Thymus (tissue), 14 donors: ENCODE data around the gene SLC16A7. TPM values are rescaled to one million over a fixed set of nuclear protein-coding genes. Genes with fewer than 3 reads are reported as not detected.
A peak's percentile ranks its signal among the peaks of the same experiment; 100 is the strongest.

Source experiments
- DNase-seq, 9 donors: peaks; one replicate each; pipeline ENCODE4 v3.0.0-alpha.2; 2013; ENCODE audit warnings: low spot score in 9 of 9, low read depth in 6 of 9, missing footprints in 1 of 9
- H3K27ac ChIP-seq, 2 donors: one replicate each; pipeline ENCODE4 v1.5.1; 2013; ENCODE audit warnings: control low read depth in 1 of 2, low read depth in 1 of 2, low read length in 1 of 2, mild to moderate bottlenecking in 1 of 2, moderate library complexity in 1 of 2
- H3K27me3 ChIP-seq, 2 donors: one replicate each; pipeline ENCODE4 v1.5.1; 2013; ENCODE audit warnings: low read length in 1 of 2; ENCODE audit not compliant: control insufficient read depth in 2 of 2, insufficient read depth in 1 of 2
- H3K36me3 ChIP-seq, 2 donors: one replicate each; pipeline ENCODE4 v1.5.1; 2013; ENCODE audit warnings: low read length in 1 of 2, mild to moderate bottlenecking in 1 of 2, moderate library complexity in 1 of 2; ENCODE audit not compliant: control insufficient read depth in 2 of 2, insufficient read depth in 2 of 2
- H3K4me1 ChIP-seq, 2 donors: one replicate each; pipeline ENCODE4 v1.5.1; 2013; ENCODE audit warnings: low read length in 2 of 2; ENCODE audit not compliant: control insufficient read depth in 2 of 2, insufficient read depth in 2 of 2
- H3K4me3 ChIP-seq, 2 donors: one replicate each; pipeline ENCODE4 v1.5.1; 2013; ENCODE audit warnings: low read length in 2 of 2, control low read depth in 1 of 2, mild to moderate bottlenecking in 1 of 2
- H3K9me3 ChIP-seq, 2 donors: one replicate each; pipeline ENCODE4 v1.5.1; 2013; ENCODE audit warnings: low read length in 1 of 2, mild to moderate bottlenecking in 1 of 2; ENCODE audit not compliant: control insufficient read depth in 2 of 2, insufficient read depth in 1 of 2
- WGBS: extraction: QIAGEN DNeasy Blood & Tissue Kit; methylation state at CpG from one replicate; pipeline ENCODE4 v1.1.7; 2013; 5-methylcytosine and 5-hydroxymethylcytosine counted together
- long read RNA-seq, 10 donors: transcript quantifications; one replicate each; lab custom pipeline, GENCODE V29; 2026
- polyA plus RNA-seq: library from polyadenylated mRNA; stranded (reverse); fragments of 200-250 nt; gene quantifications from one replicate; pipeline ENCODE4 v1.2.3, GENCODE V29; 2013
- total RNA-seq: library from RNA; stranded (reverse); fragments of 120-200 nt; gene quantifications from one replicate; pipeline ENCODE4 v1.2.4, GENCODE V29; 2013
- donor health status: healthy.

SLC16A7 gene, protein sequence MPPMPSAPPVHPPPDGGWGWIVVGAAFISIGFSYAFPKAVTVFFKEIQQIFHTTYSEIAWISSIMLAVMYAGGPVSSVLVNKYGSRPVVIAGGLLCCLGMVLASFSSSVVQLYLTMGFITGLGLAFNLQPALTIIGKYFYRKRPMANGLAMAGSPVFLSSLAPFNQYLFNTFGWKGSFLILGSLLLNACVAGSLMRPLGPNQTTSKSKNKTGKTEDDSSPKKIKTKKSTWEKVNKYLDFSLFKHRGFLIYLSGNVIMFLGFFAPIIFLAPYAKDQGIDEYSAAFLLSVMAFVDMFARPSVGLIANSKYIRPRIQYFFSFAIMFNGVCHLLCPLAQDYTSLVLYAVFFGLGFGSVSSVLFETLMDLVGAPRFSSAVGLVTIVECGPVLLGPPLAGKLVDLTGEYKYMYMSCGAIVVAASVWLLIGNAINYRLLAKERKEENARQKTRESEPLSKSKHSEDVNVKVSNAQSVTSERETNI
- total RNA-seq: 11.0 TPM
- 6.2 TPM for polyA plus RNA-seq
- long read RNA-seq, donor 1, partial matches to known transcripts: 0 of 1 reads
- long read RNA-seq, donor 1, other reads (novel, unspliced or antisense): 0 of 1 reads
- long read RNA-seq, donor 2: 0 reads
- long read RNA-seq, donor 3, partial matches to known transcripts: 0 of 2 reads
- long read RNA-seq, donor 3, other reads (novel, unspliced or antisense): 0 of 2 reads
- long read RNA-seq, donor 4, partial matches to known transcripts: 0 of 1 reads
- long read RNA-seq, donor 4, other reads (novel, unspliced or antisense): 0 of 1 reads
- long read RNA-seq, donor 5, partial matches to known transcripts: 0 of 3 reads
- long read RNA-seq, donor 5, other reads (novel, unspliced or antisense): 0 of 3 reads
- long read RNA-seq, donor 6, partial matches to known transcripts: 0 of 1 reads
- long read RNA-seq, donor 6, other reads (novel, unspliced or antisense): 0 of 1 reads
- long read RNA-seq, donor 7, partial matches to known transcripts: 0 of 3 reads
- long read RNA-seq, donor 7, other reads (novel, unspliced or antisense): 0 of 3 reads
- long read RNA-seq, donor 8, partial matches to known transcripts: 0 of 3 reads
- long read RNA-seq, donor 8, other reads (novel, unspliced or antisense): 0 of 3 reads
- long read RNA-seq, donor 9, partial matches to known transcripts: 0 of 2 reads
- long read RNA-seq, donor 9, other reads (novel, unspliced or antisense): 0 of 2 reads
- long read RNA-seq, donor 10, partial matches to known transcripts: 0 of 1 reads
- long read RNA-seq, donor 10, other reads (novel, unspliced or antisense): 0 of 1 reads

DNA sequence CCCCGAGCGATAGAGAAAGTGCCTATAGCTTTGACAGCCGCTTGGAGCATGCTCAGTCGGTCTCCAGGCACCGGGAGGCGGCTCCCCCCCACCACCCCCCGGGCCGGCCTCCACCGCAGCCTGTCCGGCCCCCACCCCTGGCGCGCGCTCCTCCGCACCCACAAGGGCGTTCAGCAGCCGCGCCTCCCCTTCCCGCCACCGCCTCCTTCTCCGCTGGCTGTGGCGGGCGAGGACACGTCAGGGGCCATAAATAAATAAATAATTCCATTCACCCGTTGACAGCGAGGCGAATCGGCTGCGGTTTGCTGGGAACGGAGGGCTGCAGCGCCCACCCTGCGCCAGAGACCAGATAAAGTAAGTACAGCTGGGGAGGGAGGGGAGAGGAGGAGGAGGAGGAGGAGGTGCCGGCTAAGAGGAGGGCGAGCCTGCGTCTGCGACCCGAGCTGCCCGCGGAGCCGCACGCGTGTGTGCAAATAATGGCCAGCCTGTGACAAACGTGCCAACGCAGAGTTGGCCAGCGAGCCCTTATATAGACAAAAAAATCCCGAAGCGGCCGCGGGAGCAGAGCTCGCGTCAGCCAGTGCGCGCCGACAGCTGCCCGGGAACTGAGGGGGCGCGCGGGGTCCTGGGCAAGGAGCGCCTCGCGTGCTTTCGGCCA, at the start of gene SLC16A7:
SLC16A7 (plus strand) TSS at position 147 of the 658 bp plus-strand sequence. CDS start 108,773 bp downstream, outside the sequence.
- DNase-seq: peak; percentile 58 to 91 (median 75)
- H3K4me1 ChIP-seq: peaks cover 3 to 8% of the 10 kb centered on the region in 2 donors
- H3K27ac ChIP-seq: peak within 1 kb of the TSS; percentile 95 to 99
- H3K9me3 ChIP-seq: peaks cover 0 to 1% of the 10 kb centered on the region in 2 donors
- H3K4me3 ChIP-seq: peak within 1 kb of the TSS; percentile 82 to 89
- no peaks in the 10 kb centered on the region for H3K36me3 ChIP-seq
- H3K27me3 ChIP-seq: no peaks in the 10 kb centered on the region
- WGBS: under 1% methylated on average over 61 of the region's 61 CpGs

DNA sequence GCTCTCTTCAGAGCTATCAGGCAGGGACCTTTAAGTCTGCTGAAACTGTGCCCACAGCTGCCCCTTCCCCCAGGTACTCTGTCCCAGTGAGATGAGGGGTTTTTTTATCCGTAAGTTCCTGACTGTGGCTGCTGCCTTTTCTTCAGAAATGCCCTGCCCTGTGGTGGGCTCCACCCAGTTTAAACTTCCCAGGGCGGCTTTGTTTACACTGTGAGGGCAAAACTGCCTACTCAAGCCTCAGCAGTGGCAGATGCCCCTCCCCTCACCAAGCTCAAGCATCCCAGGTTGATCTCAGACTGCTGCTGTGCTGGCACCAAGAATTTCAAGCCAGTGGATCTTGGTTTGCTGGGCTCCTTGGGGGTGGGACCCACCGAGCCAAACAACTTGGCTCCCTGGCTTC, 46.9 kb upstream of the SLC16A7 start:
- Histone ChIP-seq H3K27ac (no peak overlapping the region), H3K27me3 (no peaks in the 10 kb centered on the region), H3K9me3 (no peaks in the 10 kb centered on the region), H3K4me1 (no peaks in the 10 kb centered on the region), H3K4me3 (no peak overlapping the region), H3K36me3 (no peaks in the 10 kb centered on the region)
- WGBS: 91% methylated on average over 3 of the region's 3 CpGs
- no peak for DNase-seq

DNA sequence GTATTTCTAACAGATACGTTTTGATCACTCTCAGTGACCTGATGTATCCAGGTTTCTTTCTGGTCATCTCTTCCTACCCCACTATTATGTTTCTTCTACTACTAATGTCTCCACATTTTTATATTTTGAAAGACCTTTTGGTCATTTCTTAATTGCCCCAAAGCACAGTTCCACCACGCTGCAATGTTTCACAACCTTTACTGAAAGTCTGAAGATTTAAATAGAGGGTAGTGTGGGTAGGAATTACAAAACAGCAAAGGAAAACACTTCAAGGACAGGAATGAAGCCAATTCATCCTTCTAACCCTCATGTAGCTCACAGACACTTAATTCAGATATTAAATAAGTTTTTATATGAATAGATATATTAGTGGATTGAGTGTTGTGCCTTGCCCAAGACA, 36.1 kb upstream of the SLC16A7 start:
- H3K27ac ChIP-seq: no peak overlapping the region
- H3K36me3 ChIP-seq: no peaks in the 10 kb centered on the region
- H3K4me3 ChIP-seq: no peak overlapping the region
- DNase-seq: no peak
- H3K27me3 ChIP-seq: no peaks in the 10 kb centered on the region
- 92% methylated on average over 2 of the region's 2 CpGs for WGBS
- no peaks in the 10 kb centered on the region for H3K4me1 ChIP-seq
- no peaks in the 10 kb centered on the region for H3K9me3 ChIP-seq

DNA sequence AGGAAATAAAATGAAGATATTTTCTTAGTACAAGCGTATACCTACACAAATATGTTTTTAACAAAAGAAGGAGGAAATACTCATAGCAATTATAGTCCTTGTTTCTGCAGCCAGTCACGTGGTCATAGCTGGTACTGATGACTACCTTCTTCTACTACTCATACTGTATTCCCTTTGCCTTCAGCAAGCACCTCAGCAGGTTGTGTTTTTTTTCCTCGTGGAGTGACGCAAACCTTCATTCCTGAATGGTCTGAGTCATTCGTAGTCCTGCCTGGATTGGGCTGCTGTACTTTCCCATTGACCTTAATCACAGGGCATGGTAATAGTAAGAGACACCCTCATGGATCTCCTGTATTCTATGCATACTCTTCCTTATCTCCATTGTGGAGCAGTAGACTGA, 25.7 kb upstream of the SLC16A7 start:
- H3K4me3 ChIP-seq: no peak overlapping the region
- no peak for DNase-seq
- WGBS: 97% methylated on average over 5 of the region's 5 CpGs
- H3K27ac ChIP-seq: no peak overlapping the region
- H3K27me3 ChIP-seq: no peaks in the 10 kb centered on the region
- H3K36me3 ChIP-seq: no peaks in the 10 kb centered on the region
- no peaks in the 10 kb centered on the region for H3K9me3 ChIP-seq
- no peaks in the 10 kb centered on the region for H3K4me1 ChIP-seq

DNA sequence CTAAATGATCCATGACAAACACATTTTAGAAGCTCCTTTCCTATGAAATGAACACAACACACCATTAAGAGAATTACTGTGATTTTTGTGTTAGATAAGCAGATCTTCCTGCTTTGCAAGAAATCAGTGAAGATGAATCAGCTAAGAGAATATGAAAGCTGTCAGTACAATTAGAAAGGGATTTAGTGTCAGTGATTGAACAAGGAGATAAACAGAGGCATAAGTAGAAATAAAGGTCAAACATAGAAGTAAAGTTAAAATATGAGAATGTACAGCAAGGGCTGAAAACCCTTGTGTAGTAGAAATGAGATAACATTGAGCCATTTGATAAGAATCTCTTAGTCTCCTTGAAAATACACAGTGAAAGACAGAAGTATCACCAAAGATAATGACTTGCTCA, 21.4 kb upstream of the SLC16A7 start:
- Histone ChIP-seq H3K27me3 (no peaks in the 10 kb centered on the region), H3K27ac (no peak overlapping the region), H3K36me3 (no peaks in the 10 kb centered on the region), H3K4me1 (peaks cover 8 to 12% of the 10 kb centered on the region in 2 donors), H3K9me3 (no peaks in the 10 kb centered on the region), H3K4me3 (no peak overlapping the region)
- no peak for DNase-seq

DNA sequence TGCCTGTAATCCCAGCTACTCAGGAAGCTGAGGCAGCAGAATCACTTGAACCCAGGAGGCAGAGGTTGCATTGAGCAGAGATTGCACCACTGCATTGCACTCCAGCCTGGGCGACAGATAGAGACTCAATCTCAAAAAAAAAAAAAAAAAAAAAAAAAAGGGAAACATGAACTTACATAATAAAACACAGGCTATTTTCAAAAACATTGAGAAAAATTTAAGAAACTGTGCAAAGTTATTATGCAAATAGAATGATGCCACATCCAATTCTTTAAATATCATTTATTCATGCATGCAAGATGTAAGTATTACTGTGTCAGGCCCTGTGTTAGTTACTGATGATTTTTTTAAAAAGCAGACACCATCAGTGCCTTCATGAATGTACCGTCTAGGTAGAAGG, 20.0 kb upstream of the SLC16A7 start:
- Histone ChIP-seq H3K36me3 (no peaks in the 10 kb centered on the region), H3K27me3 (no peaks in the 10 kb centered on the region), H3K4me3 (no peak overlapping the region), H3K9me3 (no peaks in the 10 kb centered on the region), H3K4me1 (peaks cover 10 to 14% of the 10 kb centered on the region in 2 donors), H3K27ac (no peak overlapping the region)
- WGBS: 97% methylated on average over 2 of the region's 2 CpGs
- DNase-seq: no peak

DNA sequence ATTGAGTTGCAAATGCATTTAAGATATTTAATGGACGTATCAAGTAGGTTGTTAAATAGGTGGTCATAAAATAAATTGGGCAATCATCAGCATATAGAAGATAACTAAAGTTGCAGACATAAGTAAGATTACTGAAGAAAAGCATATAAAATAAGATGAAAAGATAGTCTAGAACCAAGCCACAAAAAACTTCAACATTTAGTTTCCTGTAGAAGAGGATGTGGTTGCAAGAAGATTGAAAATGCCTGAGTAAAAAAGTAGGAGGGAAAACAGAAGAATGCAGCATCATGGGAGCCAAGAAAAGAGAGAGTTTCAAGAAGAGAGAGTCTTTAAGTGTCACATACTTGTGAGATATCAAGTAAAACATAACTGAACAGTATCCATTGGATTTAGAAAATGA, 17.6 kb upstream of the SLC16A7 start:
- peaks cover 10 to 14% of the 10 kb centered on the region in 2 donors for H3K4me1 ChIP-seq
- no peaks in the 10 kb centered on the region for H3K9me3 ChIP-seq
- H3K36me3 ChIP-seq: no peaks in the 10 kb centered on the region
- no peaks in the 10 kb centered on the region for H3K27me3 ChIP-seq
- 90% methylated on average over 1 of the region's 1 CpG for WGBS
- peak in 8 of 9 donors; percentile 24 to 82 (median 52) for DNase-seq
- H3K4me3 ChIP-seq: no peak overlapping the region
- peak overlapping the region in 1 of 2 donors; percentile 73 for H3K27ac ChIP-seq

DNA sequence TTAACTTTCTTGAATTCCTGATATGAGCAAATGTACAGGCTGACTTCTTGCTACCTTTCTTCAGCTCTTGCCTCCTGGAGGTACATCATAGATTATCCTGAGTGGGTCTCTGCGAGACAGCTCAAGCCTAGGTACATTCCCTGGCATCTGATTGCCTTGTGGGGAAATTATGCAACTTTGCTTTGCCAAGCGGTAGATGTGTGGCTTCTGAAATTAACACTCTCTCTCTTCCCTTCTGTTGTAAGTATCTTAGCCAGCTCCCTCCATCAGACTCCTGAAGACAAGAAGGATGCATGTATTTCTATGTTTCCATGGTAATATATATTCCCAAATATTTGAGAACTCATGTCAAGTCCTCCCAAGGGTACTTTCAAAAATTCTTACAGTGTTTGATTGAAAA, 16.2 kb upstream of the SLC16A7 start:
- no peaks in the 10 kb centered on the region for H3K9me3 ChIP-seq
- H3K27ac ChIP-seq: no peak overlapping the region
- no peaks in the 10 kb centered on the region for H3K27me3 ChIP-seq
- peaks cover 10 to 14% of the 10 kb centered on the region in 2 donors for H3K4me1 ChIP-seq
- no peak for DNase-seq
- 94% methylated on average over 2 of the region's 2 CpGs for WGBS
- H3K4me3 ChIP-seq: no peak overlapping the region
- no peaks in the 10 kb centered on the region for H3K36me3 ChIP-seq
